Uterus (tissue), 2 donors: ENCODE results near the gene BID.

ENCODE experiments used
- CTCF ChIP-seq, 4 experiments: fragments of 200-600 bp in 2 of 4; fragments of 450-650 bp in 2 of 4; sonication (generic) in 2 of 4; IDR thresholded peaks; one replicate each; pipeline ENCODE4 v1.5.1; 2016 to 2019; ENCODE audit warnings: antibody characterized with exemption in 4 of 4, mild to moderate bottlenecking in 2 of 4, moderate library complexity in 1 of 4
- POLR2A ChIP-seq, 2 donors: fragments of 450-650 bp; IDR thresholded peaks; one replicate each; pipeline ENCODE4 v1.6.1; 2016; ENCODE audit warnings: antibody characterized with exemption in 2 of 2, mild to moderate bottlenecking in 1 of 2, moderate library complexity in 1 of 2

GRCh38 chr22:17782158-17782557, 7.9 kb upstream of the BID start:
- TF ChIP-seq CTCF (IDR thresholded peaks at IDR 0.05) (no peak), POLR2A (IDR thresholded peaks at IDR 0.05) (no peak)
